T-helper 2 cell treated with Interferon-gamma antibody and Interleukin-4, amounts not matched to agents 100 ng/mL and 5 ng/mL, for 36 hours (primary cell): ENCODE results near the gene CTNND2. TPM values are rescaled to one million over a fixed set of nuclear protein-coding genes. Genes with fewer than 3 reads are reported as not detected.

ENCODE experiments used
- intact Hi-C: fragments of 100-400 bp; cut with micrococcal nuclease; formaldehyde crosslinking; loops from one replicate; pipeline ENCODE4 v1.15.1; 2023
- total RNA-seq: library from RNA; stranded (reverse); gene quantifications from 2 replicates; pipeline ENCODE4 v1.2.3, GENCODE V29; 2022

CTNND2 gene
- total RNA-seq: not detected in 2 replicates

DNA sequence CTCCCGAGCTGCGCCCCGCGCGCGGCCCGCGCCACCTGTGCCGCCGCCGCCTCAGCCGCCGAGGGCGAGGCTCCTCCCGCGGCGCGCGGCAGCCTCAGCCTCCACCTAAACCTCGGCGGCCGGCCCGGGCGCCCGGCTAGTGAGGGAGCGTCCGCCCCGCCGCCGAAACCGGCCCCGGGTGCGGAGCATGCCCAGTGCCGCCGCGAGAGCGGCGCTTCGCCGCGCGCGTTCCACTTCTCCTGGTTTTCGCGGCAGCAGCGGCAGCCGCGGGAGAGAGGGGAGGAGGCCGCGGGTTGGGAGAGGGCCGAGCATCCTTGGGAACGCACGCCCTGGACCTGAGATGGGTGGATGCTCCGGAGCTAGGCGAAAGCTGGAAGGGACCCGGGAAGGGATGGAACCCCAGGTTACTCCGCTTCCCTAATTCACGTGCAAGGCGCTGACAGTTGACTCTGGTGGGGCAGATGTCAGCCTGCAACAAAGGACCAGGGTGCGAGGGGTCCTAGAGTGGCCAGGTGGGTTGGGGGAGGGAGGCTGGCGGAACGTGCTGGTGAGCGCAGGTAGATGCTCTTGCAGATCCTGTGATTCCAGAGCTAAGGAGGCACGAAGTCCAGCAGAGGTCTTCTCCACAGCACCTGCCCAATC is at the start of gene CTNND2:
Gene CTNND2, minus strand, starts transcription at position 182 of the 642 bp plus-strand sequence. CDS start 593 bp downstream, outside the sequence.
- intact Hi-C loops: no loop called here

- intact Hi-C loops: no loop called here
These were observed 42.1 kb upstream of the CTNND2 start for GRCh38 chr5:11946317-11946716.

DNA sequence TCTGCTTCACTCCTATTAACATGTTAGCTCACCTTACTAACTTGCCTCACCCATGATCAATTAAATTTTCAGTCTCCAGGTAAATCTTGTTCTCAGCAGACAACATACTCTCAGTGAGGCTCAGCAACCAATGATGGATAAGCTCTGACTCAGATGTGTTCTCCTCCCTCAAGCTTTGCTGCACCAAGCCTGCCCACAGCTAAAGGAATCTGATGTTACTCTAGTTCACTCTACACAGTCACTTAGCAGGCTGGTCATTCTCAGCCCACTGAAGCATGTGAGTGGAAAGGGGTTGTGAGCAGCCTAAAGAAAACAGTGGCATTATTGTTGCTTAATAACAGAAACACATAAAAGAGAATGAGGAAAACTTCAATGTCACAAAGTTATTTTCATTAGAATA is 37.3 kb upstream of the CTNND2 start:
- intact Hi-C loops: no loop called here

DNA sequence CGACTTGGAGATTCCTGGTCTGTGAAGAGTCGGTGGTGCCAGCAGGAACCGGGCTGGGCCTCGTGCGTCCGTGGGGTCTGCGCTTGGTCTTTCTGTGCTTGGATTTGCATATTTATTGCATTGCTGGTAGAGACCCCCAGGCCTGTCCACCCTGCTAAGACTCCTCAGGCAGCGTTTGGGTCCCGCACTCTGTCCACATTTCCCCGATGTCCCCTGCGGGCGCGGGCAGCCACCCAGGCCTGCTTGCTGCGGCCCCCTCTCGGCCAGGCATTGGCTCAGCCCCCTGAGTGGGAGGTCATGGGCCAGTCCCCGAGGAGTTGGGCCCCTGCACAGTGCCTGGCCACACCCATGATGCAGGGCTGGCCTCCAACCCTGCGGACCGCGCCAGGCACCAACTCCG is 27.4 kb upstream of the CTNND2 start:
- intact Hi-C loops: no loop called here

DNA sequence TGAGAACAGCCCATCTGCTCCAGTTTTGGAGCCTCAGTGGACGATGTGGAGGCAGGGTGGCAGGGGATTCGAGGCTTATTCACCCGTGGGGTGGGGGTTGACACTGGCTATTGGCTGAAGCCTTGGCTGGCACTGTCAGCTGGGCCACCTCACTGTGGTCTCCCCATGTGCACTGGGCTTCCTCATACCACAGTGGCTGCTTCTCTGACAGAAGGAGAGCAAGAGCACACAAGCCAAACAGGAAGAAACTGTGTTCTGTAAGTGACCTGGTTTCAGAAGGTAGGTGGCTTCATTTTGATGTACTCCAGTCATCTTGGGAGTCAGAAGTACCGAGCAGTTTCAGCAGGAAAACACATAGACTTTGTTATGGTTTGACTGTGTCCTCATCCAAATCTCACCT is 24.7 kb upstream of the CTNND2 start:
- intact Hi-C loops: no loop called here

DNA sequence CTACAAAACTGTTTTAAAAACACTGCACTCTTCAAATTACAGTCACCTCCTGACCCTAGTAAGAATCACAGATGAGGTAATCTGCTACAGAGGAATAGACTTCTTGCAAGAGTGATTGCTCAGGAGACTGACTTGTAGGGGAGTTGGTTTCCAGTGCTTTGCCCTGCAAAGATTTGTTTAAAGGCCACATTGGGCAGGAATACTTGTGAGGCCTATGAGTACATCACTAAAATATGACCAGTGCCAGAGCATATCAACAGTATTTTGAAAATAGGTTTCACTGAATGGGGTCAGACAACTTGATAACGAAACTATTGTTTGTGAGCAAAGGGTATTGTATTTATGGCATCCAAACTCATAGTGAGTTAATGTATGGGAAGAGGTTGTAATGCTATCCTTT is 21.5 kb upstream of the CTNND2 start:
- intact Hi-C loops: no loop called here

- intact Hi-C loops: no loop called here
These were observed 18.1 kb upstream of the CTNND2 start for GRCh38 chr5:11922394-11922793.

DNA sequence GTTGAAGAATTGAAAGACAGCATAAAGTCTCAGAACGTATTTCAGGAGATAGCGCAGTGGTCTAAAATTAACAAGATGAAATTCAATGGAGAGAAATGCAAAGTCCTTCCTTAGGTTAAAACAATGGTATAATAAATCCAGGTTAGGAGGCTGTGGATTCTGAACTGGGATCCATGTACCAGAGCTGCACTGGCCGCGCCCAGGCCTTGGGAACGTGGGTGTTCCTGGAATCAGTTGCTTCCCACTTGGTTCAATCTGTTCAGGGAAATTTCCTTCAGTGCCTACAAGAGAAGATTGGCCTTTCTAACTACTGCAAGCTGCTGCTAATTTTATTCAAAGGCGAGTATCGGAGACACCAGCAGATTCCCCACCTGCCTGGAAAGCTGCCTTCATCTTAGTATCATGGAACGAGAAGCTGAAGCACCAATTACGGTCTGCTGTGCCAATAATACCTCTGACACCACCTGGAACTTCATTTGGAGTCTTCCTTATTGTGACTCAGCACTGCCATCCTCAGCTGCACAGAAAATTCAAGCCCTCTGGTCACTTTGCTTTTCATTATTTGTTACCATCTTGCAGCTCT is 14.3 kb upstream of the CTNND2 start:
- intact Hi-C loops: no loop called here

- intact Hi-C loops: no loop called here
These were observed 5.2 kb upstream of the CTNND2 start for GRCh38 chr5:11909471-11909870.

DNA sequence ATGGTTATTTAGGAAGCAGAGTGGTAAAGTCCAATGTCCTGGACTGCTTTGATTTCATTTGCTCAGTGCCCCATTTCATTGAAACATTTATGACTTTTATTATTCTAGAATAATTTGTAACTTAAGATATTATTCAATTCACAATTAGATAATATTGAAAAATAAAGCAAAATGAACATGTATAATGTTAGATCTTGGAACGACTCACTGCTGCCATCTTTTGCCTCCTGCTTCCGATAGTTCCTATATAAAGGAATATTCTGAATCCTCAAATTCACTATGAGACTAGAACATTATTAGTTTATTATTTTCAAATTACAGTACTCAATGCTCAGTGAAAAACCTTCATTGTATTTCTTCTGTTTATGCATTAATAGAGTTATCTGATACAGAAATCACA is 2.3 kb upstream of the CTNND2 start:
- intact Hi-C loops: no loop called here

GRCh38 chr5:11905206-11905605 is 960 bp upstream of the CTNND2 start:
- intact Hi-C loops: no loop called here

DNA sequence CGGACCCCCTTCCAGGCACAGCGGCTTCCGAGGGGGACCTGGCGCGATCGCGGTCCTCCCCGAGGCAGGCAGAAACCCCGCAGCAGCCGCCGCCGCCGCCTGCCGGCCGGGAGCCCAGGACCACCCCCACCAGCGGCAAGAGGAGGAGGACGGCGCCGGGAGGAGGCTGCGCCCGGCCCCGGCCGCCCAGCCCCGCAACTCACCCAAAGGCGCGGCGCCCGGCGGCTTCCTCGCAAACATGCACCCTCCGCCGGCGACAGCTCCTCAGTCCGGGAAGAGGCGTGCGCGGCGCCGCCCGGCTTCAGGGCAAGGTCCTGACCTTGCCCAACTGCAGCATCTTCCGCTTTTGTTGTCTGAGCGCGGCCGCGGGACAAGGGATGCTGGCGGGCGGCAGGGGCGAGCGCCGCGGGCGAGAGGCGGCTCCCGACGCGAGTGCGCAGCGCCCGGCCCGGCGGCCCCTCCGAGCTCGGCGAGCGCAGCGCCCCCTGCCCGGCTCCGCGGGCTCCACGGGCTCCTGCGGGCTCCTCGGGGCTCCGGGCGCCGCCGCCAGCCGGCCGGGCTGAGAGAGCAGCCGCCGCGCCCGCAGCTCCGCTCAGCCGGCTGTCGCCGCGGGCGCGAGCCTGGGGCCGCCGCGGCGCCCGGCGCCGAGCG is 507 bp downstream of the CTNND2 start:
- intact Hi-C loops: no loop called here

DNA sequence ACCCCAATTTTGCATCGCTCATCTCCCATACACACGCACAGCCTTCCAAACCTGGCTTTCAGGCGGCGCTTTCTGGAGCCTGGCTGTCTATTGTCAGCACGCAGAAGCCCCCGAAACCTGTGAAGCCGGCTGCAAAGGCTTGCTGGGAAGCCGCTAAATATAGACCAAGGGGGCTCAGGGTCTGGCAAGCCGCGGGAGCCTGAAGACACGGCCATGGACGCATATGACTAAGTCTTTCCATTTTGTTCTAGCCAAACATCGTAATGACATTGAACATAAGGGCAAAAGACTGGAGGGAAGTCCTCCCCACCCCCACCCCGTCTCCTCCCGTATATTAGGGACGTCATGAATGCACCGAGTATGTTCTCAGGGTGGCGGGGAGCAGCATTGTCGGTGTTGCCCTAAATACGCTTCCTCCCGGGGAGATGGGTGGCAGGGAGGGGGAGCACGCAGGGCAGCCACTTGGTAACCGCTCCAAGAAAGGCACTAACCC is 1.1 kb downstream of the CTNND2 start:
- intact Hi-C loops: no loop called here

DNA sequence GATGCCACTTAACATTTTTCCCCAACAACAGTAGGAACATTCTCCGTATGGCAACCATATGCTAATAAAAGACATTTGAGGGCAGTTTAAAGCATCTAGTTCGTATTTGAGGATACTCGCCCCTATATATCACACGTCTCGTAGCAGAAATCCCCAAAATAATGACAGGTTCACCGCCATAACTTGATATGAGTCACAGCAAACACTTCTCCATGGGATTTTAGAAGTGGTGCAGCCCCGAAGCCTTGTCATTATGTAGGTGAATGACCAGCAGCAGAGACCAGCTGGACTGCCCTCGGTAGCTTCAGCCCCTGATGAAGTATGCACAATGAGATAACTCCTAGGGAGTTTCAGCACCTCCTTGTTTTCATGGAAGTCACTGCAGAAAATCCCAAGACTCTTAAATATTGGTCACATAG is 2.0 kb downstream of the CTNND2 start:
- intact Hi-C loops: no loop called here

GRCh38 chr5:11898787-11899186 is 5.5 kb downstream of the CTNND2 start:
- intact Hi-C loops: no loop called here

GRCh38 chr5:11897781-11898180 is 6.5 kb downstream of the CTNND2 start:
- intact Hi-C loops: no loop called here

- intact Hi-C loops: no loop called here
These were observed 9.3 kb downstream of the CTNND2 start for GRCh38 chr5:11894992-11895391.

GRCh38 chr5:11892832-11893231 is 11.4 kb downstream of the CTNND2 start:
- intact Hi-C loops: no loop called here

DNA sequence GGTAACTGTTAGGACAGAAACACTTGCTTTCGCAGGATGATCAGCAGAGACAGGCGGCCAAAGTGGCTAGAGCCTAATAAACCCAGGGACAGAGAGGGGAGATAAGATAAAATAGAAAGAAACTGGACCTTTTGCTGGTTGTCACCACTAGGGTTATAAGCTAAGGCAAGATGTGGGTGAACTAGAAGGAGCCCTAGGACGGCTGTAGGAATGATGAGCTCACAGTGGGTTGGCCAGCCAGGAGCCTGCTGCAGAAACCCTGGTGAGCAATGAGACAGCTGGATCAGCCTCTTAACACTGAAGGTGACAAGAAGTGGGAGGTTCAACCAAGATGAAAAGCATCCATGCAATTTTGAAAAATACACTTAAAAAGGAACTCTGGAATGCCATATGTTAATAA is 13.5 kb downstream of the CTNND2 start:
- intact Hi-C loops: no loop called here

- intact Hi-C loops: no loop called here
These were observed 16.0 kb downstream of the CTNND2 start for GRCh38 chr5:11888221-11888620.

DNA sequence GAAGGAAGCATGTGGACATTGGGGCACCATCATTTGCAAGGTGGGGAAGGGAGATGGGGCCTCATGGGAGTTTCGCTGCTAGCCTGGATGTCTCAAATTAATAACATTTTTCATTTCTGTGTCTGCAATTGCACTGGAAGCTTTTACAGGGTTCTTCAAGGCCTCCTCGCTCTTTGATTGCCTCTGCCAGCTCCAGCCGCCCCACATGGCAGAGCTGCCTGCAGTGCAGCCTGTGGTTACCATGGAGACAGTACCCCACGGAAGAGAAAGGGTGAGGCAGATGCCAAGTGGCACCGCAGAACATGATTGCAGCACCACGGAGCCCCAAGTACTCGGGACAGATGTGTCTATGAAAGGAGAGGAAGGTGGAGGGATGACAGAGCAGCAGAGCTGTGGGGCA is 25.4 kb downstream of the CTNND2 start:
- intact Hi-C loops: no loop called here

DNA sequence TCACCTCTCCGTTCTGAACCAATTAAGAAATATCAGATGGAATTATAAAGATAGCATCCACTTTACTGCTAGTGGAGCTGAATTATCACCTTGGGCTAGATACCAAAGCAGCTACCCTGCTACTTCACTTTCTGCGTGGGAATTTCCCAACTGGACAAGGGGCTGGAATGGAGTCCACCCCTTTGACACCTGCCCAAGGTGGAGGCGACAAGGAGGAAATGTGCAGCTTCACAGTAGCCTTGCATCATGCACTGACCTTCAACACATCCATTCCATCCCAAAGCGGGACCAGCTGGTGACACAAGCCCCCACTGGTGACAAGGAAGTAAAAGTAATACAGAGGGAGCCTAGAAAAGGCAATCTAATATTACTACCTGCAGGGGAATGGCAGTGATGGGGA is 30.7 kb downstream of the CTNND2 start:
- intact Hi-C loops: no loop called here

DNA sequence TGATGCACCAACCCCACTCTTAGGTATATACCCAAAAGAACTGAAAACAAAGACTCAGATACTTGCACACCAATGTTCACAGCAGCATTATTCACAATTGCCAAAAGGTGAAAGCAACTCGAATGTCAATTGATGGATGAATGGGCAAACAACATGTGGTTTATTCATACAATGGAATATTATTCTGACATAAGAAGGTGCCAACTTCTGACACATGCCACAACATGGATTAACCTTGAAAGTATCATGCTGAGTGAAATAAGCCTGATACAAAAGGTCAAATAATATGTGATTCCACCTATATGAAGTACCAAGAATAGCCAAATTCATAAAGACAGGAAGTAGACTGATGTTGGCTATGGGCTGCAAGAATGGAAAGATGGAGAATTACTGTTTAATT is 35.0 kb downstream of the CTNND2 start:
- intact Hi-C loops: no loop called here
